ENCODE measurements around the gene NLRP7.
"Not testable (repeated sequence)": the region's sequence is repeated elsewhere in the genome, so short reads cannot be mapped to it uniquely, and the experiment has no call there.

The NLRP7 gene

DNA sequence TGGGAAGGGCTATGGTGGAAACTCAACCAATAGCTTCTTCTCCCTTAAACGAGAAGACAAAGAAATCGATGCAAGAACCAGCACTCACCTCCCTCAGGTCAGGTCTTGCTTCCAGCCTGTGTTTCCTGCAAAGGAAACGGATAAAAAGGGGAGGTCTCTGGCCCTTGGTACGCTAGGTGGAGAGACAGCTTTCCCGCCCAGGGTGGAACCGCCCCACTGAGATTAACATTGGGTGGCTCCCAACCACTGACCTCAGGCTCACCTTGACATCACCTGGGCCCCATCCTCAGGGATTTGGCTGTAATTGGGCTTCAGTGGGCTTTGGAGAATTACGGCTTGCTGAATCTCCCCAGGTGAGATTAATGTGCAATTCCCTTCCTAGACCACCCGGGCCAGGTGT is at the start of gene NLRP7:
Gene NLRP7, minus strand, starts transcription at position 150 of the 400 bp plus-strand sequence.
- DNase-seq: no peak

DNA sequence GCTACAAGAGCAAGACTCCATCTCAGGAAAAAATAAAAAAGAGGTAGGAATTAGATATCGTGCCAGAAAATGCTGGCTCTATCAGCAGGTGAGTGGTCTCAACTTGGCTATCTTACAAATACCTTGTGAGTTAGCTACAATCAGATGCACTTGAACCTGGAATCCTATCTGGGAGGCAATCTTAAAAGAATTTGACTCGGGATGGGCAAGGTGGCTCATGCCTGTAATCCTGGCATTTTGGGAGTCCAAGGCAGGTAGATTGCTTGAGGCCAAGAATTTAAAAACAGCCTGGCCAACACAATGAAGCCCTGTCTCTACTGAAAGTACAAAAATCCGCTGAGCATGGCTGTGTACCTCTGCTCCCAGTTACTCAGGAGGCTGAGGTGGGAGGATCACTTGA is 48.2 kb upstream of the NLRP7 start:
- DNase-seq: no peak

DNA sequence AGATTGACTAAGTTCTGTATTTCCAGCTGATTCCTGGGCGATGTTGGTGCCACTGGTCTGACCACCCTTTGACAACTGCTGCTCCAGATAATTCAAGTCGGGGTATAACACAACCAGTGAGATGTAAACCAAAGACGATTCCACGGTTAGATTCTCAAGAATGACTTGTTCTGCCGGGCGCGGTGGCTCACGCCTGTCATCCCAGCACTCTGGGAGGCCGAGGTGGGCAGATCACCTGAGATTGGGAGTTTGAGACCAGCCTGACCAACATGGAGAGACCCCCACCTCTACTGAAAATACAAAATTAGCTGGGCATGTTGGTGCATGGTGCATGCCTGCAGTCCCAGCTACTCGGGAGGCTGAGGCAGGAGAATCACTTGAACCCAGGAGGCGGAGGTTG is 42.2 kb upstream of the NLRP7 start:
- DNase-seq: not testable (repeated sequence)

DNA sequence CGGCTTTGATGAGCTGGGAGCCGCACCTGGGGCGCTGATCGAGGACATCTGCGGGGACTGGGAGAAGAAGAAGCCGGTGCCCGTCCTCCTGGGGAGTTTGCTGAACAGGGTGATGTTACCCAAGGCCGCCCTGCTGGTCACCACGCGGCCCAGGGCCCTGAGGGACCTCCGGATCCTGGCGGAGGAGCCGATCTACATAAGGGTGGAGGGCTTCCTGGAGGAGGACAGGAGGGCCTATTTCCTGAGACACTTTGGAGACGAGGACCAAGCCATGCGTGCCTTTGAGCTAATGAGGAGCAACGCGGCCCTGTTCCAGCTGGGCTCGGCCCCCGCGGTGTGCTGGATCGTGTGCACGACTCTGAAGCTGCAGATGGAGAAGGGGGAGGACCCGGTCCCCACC is 35.2 kb upstream of the NLRP7 start:
- not testable (repeated sequence) for DNase-seq

DNA sequence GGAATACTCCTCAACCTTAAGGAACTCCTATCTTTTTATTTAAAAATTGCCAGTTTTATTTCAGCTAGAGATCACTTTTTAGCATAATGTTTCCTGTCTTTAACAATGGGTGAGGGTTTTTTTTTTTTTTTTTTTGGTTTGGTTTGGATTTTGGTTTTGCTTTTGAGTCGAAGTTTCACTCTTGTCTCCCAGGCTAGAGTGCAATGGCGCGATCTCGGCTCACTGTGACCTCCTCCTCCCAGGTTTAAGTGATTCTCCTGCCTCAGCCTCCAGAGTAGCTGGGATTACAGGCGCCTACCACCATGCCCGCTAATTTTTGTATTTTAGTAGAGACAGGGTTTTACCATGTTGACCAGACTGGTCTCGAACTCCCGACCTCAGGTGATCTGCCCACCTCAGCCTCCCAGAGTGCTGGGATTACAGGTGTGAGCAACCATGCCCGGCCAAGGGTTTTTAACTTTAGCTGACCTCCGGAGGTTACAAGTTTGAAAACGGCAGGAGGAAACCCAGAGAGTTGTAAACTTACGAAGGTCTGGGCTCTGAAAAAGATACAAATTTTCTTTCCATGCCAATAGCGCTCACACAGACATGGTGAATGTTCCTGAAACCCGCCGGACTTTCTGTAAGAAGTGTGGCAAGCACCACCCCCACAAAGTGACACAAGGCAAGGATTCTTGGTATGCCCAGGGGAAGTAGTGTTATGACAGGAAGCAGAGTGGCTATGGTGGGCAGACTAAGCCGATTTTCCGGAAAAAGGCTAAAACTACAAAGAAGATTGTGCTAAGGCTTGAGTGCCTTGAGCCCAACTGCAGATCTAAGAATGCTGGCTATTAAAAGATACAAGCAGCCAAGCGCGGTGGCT is 26.1 kb upstream of the NLRP7 start:
- DNase-seq: not testable (repeated sequence)

- DNase-seq: not testable (repeated sequence)
Measured at GRCh38 chr19:54971446-54971845, 24.1 kb upstream of the NLRP7 start.

DNA sequence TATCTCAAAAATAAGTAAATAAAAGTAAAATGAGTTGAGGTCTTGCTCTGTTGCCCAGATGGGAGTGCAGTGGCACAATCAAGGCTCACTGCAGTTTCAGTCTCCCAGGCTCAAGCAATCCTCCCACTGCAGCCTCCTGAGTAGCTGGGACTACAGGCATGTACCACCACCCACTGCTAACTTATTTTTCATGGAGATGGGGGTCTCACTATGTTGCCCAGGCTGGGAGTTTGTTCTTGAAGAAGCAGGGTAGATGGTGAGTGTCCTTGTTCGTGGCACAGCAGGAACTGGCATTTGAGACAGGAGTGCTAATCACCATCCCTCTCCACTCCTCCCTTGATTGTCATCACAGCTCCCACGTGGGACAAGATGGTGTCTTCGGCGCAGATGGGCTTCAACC is 22.3 kb upstream of the NLRP7 start:
- no peak for DNase-seq

GRCh38 chr19:54967611-54968010 is 20.3 kb upstream of the NLRP7 start:
- DNase-seq: no peak

- not testable (repeated sequence) for DNase-seq
Measured at GRCh38 chr19:54965055-54965454, 17.7 kb upstream of the NLRP7 start.

DNA sequence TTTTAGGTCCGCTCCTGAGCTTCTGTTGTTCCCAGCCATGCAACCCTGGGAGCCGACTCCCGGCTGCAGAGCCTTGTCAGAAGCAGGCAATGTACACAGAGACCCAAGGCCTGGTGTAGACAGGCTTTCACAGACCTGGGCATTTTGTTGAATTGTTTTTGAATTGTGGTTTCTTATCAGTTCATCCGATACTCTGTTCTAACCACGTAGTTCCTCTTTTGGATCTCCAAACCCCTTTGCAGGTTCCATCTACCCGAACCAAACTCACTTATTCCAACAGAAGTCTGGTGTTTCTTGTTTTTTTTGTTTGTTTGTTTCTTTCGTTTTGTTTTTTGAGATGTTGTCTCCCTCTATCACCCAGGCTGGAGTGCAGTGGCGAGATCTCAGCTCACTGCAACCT is 12.5 kb upstream of the NLRP7 start:
- DNase-seq: peak; percentile 74

DNA sequence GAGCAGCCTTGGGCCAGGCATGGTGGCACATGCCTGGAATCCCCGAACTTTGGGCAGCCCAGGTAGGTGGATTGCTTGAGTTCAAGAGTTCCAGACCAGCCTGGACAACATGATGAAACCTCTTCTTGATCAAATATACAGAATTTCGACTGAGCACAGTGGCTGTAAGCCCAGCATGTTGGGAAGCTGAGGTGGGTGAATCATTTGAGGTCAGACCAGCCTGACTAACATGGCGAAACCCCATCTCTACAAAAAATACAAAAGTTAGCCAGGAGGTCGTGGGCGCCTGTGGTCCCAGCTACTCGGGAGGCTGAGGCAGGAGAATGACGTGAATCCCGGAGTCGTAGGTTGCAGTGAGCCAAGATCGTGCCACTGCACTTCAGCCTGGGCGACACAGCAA is 8.0 kb upstream of the NLRP7 start:
- no peak for DNase-seq

DNA sequence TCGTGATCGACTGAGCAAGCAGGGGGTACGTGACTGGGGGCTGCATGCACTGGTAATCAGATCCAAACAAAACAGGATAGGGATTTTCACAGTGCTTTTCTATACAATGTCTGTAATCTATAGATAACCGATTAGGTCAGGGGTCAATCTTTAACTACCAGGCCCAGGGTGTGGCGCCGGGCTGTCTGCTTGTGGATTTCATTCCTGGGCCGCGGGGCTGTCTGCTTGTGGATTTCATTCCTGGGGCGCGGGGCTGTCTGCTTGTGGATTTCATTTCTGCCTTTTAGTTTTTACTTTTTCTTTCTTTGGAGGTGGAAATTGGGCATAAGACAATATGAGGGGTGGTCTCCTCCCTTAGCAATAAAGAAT is 6.0 kb upstream of the NLRP7 start:
- not testable (repeated sequence) for DNase-seq

DNA sequence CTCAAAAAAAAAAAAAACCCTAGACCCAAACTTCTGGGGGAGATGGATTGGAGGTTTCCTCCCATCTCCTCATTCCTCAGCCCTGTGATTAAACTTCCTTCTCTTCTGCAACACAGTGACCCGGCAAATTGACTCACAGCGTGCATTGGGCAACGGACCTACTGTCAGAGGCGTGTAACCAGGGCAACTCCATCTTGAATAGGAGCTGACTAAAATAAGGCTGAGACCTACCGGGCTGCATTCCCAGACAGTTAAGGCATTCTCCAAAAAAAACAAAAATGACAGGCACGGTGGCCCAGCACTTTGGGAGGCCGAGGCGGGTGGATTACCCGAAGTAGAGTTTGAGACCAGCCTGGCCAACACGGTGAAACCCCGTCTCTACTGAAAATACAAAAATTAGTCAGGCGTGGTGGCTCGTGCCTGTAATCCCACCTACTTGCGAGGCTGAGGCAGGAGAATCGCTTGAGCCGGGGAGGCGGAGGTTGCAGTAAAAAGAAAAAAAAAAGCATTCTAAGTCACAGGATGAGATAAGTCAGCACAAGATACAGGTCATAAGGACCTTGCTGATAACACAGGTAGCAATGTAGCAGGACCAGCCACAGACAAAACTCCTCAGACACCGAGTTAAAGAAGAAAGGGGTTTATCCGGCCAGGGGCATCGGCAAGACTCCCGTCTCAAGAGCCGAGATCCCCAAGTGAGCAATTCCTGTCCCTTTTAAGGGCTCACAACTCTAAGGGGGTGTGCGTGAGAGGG is 5.4 kb upstream of the NLRP7 start:
- no peak for DNase-seq

- not testable (repeated sequence) for DNase-seq
Measured at GRCh38 chr19:54950580-54950979, 3.2 kb upstream of the NLRP7 start.

- DNase-seq: no peak
Measured at GRCh38 chr19:54949412-54949811, 2.1 kb upstream of the NLRP7 start.

DNA sequence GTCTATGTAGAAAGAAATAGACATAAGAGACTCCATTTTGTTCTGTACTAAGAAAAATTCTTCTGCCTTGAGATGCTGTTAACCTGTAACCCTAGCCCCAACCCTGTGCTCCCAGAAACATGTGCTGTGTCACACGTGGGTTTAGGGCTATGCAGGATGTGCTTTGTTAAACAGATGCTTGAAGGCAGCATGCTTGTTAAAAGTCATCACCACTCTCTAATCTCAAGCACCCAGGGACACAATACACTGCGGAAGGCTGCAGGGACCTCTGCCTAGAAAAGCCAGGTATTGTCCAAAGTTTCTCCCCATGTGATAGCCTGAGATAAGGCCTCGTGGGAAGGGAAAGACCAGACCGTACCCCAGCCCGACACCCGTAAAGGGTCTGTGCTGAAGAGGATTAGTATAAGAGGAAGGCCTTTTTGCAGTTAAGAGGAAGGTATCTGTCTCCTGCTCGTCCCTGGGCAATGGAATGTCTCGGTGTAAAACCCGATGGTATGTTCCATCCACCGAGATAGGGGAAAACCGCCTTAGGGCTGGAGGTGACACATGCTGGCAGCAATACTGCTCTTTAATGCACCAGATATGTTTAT is 3.5 kb downstream of the NLRP7 start:
- not testable (repeated sequence) for DNase-seq

- not testable (repeated sequence) for DNase-seq
Measured at GRCh38 chr19:54939538-54939937, 7.8 kb downstream of the NLRP7 start.

GRCh38 chr19:54938906-54939305 is 8.4 kb downstream of the NLRP7 start:
- DNase-seq: peak; percentile 52

GRCh38 chr19:54937926-54938325 is 9.4 kb downstream of the NLRP7 start:
- DNase-seq: peak; percentile 93

GRCh38 chr19:54928299-54928698 is 19.0 kb downstream of the NLRP7 start:
- no peak for DNase-seq

GRCh38 chr19:54923276-54923675 is 24.1 kb downstream of the NLRP7 start:
- no peak for DNase-seq

- DNase-seq: no peak
Measured at GRCh38 chr19:54921082-54921481, 26.2 kb downstream of the NLRP7 start.

- not testable (repeated sequence) for DNase-seq
Measured at GRCh38 chr19:54919646-54920563, 27.4 kb downstream of the NLRP7 start.
